HepG2 (cell line): Measurements from ENCODE around the gene PAQR5. TPM values are rescaled to one million over a fixed set of nuclear protein-coding genes. Genes with fewer than 3 reads are reported as not detected.

Experiments used
- ATF4 ChIP-seq, 2 experiments: fragments of 450-650 bp in 1 of 2; sonication (generic) in 1 of 2; formaldehyde crosslinking; IDR thresholded peaks; 2 replicates each; pipeline versions ENCODE4 v1.5.0 to v1.8.0; 2020 to 2022; ENCODE audit warnings: mild to moderate bottlenecking in 1 of 2, missing genetic modification reagents in 1 of 2
- FOXK1 ChIP-seq: sonication (generic); formaldehyde crosslinking; IDR thresholded peaks from 2 replicates; pipeline ENCODE4 v1.4.0; 2020; ENCODE audit warnings: low read depth, missing genetic modification reagents, borderline replicate concordance
- HMGXB4 ChIP-seq, 2 experiments: sonication (generic) in 1 of 2; formaldehyde crosslinking in 1 of 2; IDR thresholded peaks; 2 replicates each; pipeline versions ENCODE4 v1.4.0 to v1.6.1; 2018 to 2020; ENCODE audit warnings: missing genetic modification reagents in 2 of 2, borderline replicate concordance in 1 of 2, low read depth in 1 of 2, mild to moderate bottlenecking in 1 of 2, missing biosample characterization in 1 of 2
- HOXD1 ChIP-seq: sonication (generic); formaldehyde crosslinking; IDR thresholded peaks from 2 replicates; pipeline ENCODE4 v1.5.0; 2020; ENCODE audit warnings: missing genetic modification reagents
- JUNB ChIP-seq: sonication (generic); formaldehyde crosslinking; IDR thresholded peaks from 2 replicates; pipeline ENCODE4 v1.8.0; 2022; ENCODE audit warnings: missing genetic modification reagents, mild to moderate bottlenecking, borderline replicate concordance
- KDM3A ChIP-seq: IDR thresholded peaks from 2 replicates; pipeline ENCODE4 v1.6.1; 2018; ENCODE audit warnings: low read depth, missing compliant biosample characterization
- MAFG ChIP-seq: sonication (generic); formaldehyde crosslinking; IDR thresholded peaks from 2 replicates; pipeline ENCODE4 v1.5.1; 2020; ENCODE audit warnings: mild to moderate bottlenecking, missing genetic modification reagents
- MATR3 ChIP-seq: sonication (generic); formaldehyde crosslinking; IDR thresholded peaks from 2 replicates; pipeline ENCODE4 v1.4.0; 2020; ENCODE audit warnings: missing genetic modification reagents
- MTA1 ChIP-seq: sonication (generic); formaldehyde crosslinking; IDR thresholded peaks from 2 replicates; pipeline ENCODE4 v1.4.0; 2020; ENCODE audit warnings: missing genetic modification reagents, mild to moderate bottlenecking, borderline replicate concordance
- NFATC3 ChIP-seq: sonication (generic); formaldehyde crosslinking; IDR thresholded peaks from 2 replicates; pipeline ENCODE4 v1.5.1; 2020; ENCODE audit warnings: mild to moderate bottlenecking, missing genetic modification reagents
- PAX8 ChIP-seq: sonication (generic); formaldehyde crosslinking; IDR thresholded peaks from 2 replicates; pipeline ENCODE4 v1.8.0; 2022; ENCODE audit warnings: mild to moderate bottlenecking, missing genetic modification reagents, borderline replicate concordance
- PRMT3 ChIP-seq: sonication (generic); formaldehyde crosslinking; IDR thresholded peaks from 2 replicates; pipeline ENCODE4 v1.8.1; 2022; ENCODE audit warnings: low read depth, mild to moderate bottlenecking, moderate library complexity, missing genetic modification reagents, borderline replicate concordance
- REL ChIP-seq: sonication (generic); formaldehyde crosslinking; conservative IDR thresholded peaks from 2 replicates; pipeline ENCODE4 v1.8.0; 2022; ENCODE audit warnings: mild to moderate bottlenecking, missing genetic modification reagents, moderate library complexity
- SNAI1 ChIP-seq: sonication (generic); formaldehyde crosslinking; IDR thresholded peaks from 2 replicates; pipeline ENCODE4 v1.5.0; 2020; ENCODE audit warnings: mild to moderate bottlenecking, missing genetic modification reagents, borderline replicate concordance
- TBP ChIP-seq: sonication (generic); formaldehyde crosslinking; IDR thresholded peaks from 2 replicates; pipeline ENCODE4 v1.5.0; 2020; ENCODE audit warnings: missing genetic modification reagents
- ZNF143 ChIP-seq: sonication (generic); formaldehyde crosslinking; IDR thresholded peaks from 2 replicates; pipeline ENCODE4 v1.4.0; 2020; ENCODE audit warnings: missing genetic modification reagents
- ZNF275 ChIP-seq: sonication (generic); formaldehyde crosslinking; IDR thresholded peaks from 2 replicates; pipeline ENCODE4 v1.8.0; 2022; ENCODE audit warnings: missing genetic modification reagents, mild to moderate bottlenecking, inconsistent platforms, borderline replicate concordance
- ZNF75D ChIP-seq: sonication (generic); formaldehyde crosslinking; IDR thresholded peaks from 2 replicates; pipeline ENCODE4 v1.8.1; 2023; ENCODE audit warnings: missing genetic modification reagents, mild to moderate bottlenecking, borderline replicate concordance
- ZNF784 ChIP-seq: sonication (generic); formaldehyde crosslinking; IDR thresholded peaks from 2 replicates; pipeline ENCODE4 v1.5.1; 2020; ENCODE audit warnings: missing genetic modification reagents, mild to moderate bottlenecking, borderline replicate concordance
- ZNF879 ChIP-seq: sonication (generic); formaldehyde crosslinking; IDR thresholded peaks from 2 replicates; pipeline ENCODE4 v1.8.1; 2023; ENCODE audit warnings: missing genetic modification reagents
- ZSCAN21 ChIP-seq: sonication (generic); formaldehyde crosslinking; IDR thresholded peaks from 2 replicates; pipeline ENCODE4 v1.8.0; 2022; ENCODE audit warnings: mild to moderate bottlenecking, missing genetic modification reagents, moderate library complexity, borderline replicate concordance
- polyA plus RNA-seq, 8 experiments: library from polyadenylated mRNA; depleted of rRNA in 3 of 8; stranded (reverse) in 7 of 8; unstranded in 1 of 8; fragments of >200 nt; fragmentation: Illumina TruSeq in 4 of 8; extraction: Trizol in 4 of 8; gene quantifications; 2 replicates each; pipeline versions ENCODE4 v1.2.1 to v1.2.3, GENCODE V29; 2011 to 2016; ENCODE audit warnings: low read depth in 4 of 8, missing spikeins in 1 of 8, mixed read lengths in 1 of 8; ENCODE audit not compliant: insufficient read depth in 1 of 8
- total RNA-seq, 5 experiments: library from RNA; depleted of rRNA; stranded (reverse); fragments of >200 nt; fragmentation: Illumina TruSeq; extraction: Trizol; gene quantifications; 2 replicates each; pipeline ENCODE4 v1.2.3, GENCODE V29; 2016; ENCODE audit warnings: low read depth in 1 of 5
- TF ChIP-seq, protein P1 (sequence below): sonication (generic); formaldehyde crosslinking; conservative IDR thresholded peaks from 2 replicates; pipeline ENCODE4 v1.8.1; 2023; ENCODE audit warnings: missing genetic modification reagents

PAQR5 gene
- total and polyA plus RNA-seq, 2 of the 13 experiments (the other 11 are each of a cell fraction or from before 2014, with no cell fraction given) = 0.53 to 1.3 TPM

DNA sequence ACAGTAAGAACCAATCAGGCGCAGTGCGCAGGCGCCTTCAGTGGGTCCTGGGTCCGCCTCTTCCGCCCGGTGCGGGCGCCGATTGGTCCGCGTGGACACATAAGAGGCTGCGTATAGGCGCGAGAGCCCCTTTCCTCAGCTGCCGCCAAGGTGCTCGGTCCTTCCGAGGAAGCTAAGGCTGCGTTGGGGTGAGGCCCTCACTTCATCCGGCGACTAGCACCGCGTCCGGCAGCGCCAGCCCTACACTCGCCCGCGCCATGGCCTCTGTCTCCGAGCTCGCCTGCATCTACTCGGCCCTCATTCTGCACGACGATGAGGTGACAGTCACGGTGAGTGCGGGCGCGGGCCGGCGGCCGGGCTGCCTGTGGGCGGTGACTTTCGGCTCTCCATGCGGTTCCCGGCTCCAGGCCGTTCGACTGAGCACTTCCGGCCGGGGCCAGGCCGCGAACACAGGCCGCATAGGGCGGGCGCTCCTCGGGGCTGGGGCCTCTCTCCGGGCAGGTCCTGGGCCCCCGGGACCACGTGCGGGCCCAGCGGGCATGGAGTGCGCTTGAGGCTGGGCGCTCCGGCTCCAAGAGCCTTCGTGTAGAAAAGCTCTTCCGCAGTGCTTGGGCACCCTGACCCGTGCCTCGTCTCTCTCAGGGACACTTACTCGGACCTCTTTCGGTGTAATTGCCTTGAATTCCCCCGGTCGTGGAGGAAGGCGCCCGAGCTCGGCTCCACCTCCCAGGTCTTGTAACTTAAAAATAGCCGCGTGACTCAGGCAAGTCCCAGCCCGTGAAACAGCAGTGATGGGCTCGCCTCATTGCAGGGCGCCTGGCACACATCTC lies 154.2 kb downstream of the PAQR5 start, which contains the start of gene RPLP1 (continued):
- TF ChIP-seq, protein P1, sequence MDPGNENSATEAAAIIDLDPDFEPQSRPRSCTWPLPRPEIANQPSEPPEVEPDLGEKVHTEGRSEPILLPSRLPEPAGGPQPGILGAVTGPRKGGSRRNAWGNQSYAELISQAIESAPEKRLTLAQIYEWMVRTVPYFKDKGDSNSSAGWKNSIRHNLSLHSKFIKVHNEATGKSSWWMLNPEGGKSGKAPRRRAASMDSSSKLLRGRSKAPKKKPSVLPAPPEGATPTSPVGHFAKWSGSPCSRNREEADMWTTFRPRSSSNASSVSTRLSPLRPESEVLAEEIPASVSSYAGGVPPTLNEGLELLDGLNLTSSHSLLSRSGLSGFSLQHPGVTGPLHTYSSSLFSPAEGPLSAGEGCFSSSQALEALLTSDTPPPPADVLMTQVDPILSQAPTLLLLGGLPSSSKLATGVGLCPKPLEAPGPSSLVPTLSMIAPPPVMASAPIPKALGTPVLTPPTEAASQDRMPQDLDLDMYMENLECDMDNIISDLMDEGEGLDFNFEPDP (CRISPR knock-in tag) = no peak
- TF ChIP-seq PAX8 (no peak), MATR3 (CRISPR knock-in tag) (no peak), MTA1 (CRISPR knock-in tag) (peak; percentile 31; the same call in 1 of the 2 replicates), ZNF143 (CRISPR knock-in tag) (peak; percentile 66; the same call in 1 of the 2 replicates), ATF4 (CRISPR knock-in tag; IDR thresholded peaks at IDR 0.05) (no peak), ZNF879 (CRISPR knock-in tag) (0 out of 2 replicates have a peak, but pooled peaks have one; percentile 51), PRMT3 (0 out of 2 replicates have a peak, but pooled peaks have one; percentile 79), ZNF784 (CRISPR knock-in tag) (no peak), JUNB (CRISPR knock-in tag) (no peak), HOXD1 (CRISPR knock-in tag) (peak; percentile 16; the same call in 1 of the 2 replicates), ZNF75D (no peak), ZNF275 (CRISPR knock-in tag) (peak; percentile 95), MAFG (no peak), HMGXB4 (CRISPR knock-in tag; IDR thresholded peaks at IDR 0.05; ENCODE audit: borderline replicate concordance in 1 of 2, low read depth in 1 of 2) (peak in 1 of 2 experiments; percentile 78; a peak in 2 of 4 replicates), FOXK1 (CRISPR knock-in tag) (peak; percentile 61; the same call in 1 of the 2 replicates), NFATC3 (CRISPR knock-in tag) (0 out of 2 replicates have a peak, but pooled peaks have one; percentile 43), SNAI1 (CRISPR knock-in tag) (peak; percentile 78), KDM3A (0 out of 2 replicates have a peak, but pooled peaks have one; percentile 35), TBP (CRISPR knock-in tag) (no peak), ZSCAN21 (CRISPR knock-in tag) (peak; percentile 79; the same call in 1 of the 2 replicates), REL (CRISPR knock-in tag) (no peak)
